ENCODE results near the gene GPR137. TPM values are rescaled to one million over a fixed set of nuclear protein-coding genes. Genes with fewer than 3 reads are reported as not detected.
A peak's percentile ranks its signal among the peaks of the same experiment; 100 is the strongest.

The GPR137 gene
- total RNA-seq, 1 donor from 2014 or later: 13.3 TPM

GRCh38 chr11:64249038-64249437 lies 36.6 kb upstream of the GPR137 start:
- no peak for DNase-seq

DNA sequence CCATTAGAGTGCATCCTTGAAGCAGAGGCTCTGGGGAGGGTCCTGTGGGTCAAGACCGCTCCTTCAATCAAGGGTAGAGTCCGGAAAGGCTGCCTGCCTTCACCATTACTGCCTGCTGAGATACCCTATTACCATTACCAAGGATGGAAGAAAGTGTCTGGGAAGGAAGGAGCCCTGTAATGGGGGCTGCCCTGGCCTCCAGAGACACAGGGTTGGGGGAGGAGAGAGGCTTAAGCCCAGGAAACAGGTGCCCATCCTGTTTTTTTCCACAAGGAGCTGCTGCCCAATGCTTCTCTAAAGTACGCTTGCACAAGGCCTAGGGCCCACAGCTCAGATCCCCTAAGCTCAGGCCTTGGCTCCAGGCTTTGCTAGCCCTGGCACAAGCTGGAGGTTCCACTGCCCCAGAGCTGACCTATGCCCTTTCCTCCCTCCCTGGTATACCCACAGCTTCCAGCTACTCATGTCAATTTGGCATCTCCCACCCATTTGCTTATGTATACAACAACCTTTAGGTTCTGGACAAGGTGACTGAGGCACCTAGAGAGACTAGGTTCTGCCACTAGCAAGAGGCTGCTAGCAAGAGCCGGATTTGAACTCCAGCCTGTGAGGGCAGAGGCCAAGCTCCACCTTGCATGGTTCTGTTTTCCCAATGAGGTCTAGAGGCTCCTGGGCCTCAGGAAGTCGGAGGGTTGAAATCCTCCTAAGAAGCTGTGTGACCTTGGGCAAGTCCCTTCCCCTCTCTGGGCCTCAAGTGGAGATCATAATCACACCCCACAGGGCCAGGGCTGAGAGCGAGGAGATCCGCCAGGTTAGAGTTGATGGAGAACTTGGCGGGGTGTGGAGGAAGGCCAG lies 35.9 kb upstream of the GPR137 start:
- DNase-seq: no peak

GRCh38 chr11:64250415-64251015 lies 35.1 kb upstream of the GPR137 start:
- DNase-seq: no peak

- DNase-seq: peak; percentile 62
Measured at GRCh38 chr11:64251016-64251752, 34.5 kb upstream of the GPR137 start, which contains the start of gene PLCB3. Gene PLCB3 (plus strand): TSS chr11:64251530. CDS start chr11:64251650, 120 bp downstream.

GRCh38 chr11:64251753-64252002 lies 34.0 kb upstream of the GPR137 start:
- DNase-seq: no peak

DNA sequence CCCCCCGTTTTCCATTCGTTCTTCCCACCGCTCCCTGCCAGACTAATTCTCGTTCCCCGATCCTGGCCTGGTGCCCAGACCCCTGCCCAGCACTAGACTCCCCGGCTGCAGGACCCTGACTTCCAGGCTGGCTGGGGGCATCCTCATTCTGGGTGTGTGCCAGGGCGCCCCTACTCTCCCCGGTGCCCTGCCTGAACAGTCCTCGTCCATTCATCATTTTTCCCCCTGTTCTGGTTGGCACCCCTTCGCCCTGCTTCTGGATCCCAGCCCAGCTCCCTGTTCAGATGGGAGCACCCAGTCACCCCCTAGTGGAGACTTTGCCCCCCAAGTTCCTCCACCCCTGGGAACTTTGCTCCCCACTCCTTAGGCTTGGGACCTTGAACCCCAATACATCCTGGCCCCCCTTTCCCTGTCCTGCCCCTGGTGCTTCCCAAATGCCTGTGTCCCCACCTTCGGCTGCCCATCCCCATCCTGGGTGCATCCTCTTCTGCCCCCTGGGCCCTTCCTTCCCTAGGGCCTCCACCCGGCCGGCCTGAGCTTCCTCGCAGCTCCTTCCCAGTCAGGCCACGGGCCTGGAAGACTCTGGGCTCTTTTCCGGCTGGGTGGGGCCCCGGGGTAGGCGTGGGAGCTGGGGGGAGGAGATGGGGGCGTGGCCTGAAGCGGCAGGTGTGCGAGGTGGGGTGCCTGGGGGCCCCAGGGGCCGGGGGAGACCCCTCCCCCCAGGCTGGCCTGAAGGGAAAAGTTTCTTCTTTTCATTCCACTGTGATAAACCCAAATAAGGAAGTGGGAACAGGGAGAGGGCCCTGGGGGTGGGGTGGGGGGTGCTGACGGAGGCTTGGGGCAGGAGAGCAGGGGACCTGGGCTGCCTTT lies 33.4 kb upstream of the GPR137 start:
- no peak for DNase-seq

- no peak for DNase-seq
Measured at GRCh38 chr11:64253043-64253442, 32.6 kb upstream of the GPR137 start.

DNA sequence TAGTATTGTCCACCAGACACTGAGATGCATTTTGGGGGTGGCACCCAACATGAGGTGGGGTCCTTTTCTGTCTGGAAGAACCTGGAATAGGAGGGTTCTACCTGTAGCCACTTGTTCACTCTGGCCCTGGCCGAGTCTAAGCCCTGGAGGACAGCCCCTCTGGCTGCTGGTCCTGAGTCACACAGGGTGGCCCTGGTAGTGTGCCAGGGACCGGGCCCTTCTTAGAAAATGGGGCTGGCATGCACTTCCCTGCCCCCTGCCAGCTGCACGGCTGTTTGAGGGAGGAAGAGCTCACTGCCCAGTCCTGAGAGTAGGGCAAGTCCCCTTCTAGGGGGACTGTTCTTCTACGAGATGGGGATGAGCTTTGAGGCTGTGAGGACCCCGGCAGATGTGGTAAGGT lies 32.2 kb upstream of the GPR137 start:
- DNase-seq: no peak

DNA sequence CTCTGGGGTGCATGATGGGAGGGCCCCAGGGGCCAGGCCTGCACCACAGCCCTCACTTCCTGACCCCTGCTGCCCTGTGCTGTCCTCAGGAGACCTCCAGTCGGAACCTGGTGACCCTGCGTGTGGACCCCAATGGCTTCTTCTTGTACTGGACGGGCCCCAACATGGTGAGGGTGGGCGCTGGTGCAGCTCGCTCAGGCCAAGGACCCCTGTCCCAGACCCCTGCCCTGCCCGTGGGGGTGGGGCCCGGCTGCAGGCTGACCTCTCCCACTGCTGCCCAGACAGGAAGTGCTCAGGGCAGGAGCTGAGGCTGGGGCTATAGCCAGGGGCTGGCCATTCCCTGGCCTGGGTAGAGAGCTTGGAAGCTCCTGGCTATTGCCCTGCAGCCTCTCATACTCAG lies 31.3 kb upstream of the GPR137 start:
- no peak for DNase-seq

GRCh38 chr11:64255135-64256128 lies 30.2 kb upstream of the GPR137 start:
- no peak for DNase-seq

- no peak for DNase-seq
Measured at GRCh38 chr11:64256300-64256699, 29.3 kb upstream of the GPR137 start.

GRCh38 chr11:64258356-64258755 lies 27.3 kb upstream of the GPR137 start:
- no peak for DNase-seq

- no peak for DNase-seq
Measured at GRCh38 chr11:64258946-64259532, 26.6 kb upstream of the GPR137 start.

DNA sequence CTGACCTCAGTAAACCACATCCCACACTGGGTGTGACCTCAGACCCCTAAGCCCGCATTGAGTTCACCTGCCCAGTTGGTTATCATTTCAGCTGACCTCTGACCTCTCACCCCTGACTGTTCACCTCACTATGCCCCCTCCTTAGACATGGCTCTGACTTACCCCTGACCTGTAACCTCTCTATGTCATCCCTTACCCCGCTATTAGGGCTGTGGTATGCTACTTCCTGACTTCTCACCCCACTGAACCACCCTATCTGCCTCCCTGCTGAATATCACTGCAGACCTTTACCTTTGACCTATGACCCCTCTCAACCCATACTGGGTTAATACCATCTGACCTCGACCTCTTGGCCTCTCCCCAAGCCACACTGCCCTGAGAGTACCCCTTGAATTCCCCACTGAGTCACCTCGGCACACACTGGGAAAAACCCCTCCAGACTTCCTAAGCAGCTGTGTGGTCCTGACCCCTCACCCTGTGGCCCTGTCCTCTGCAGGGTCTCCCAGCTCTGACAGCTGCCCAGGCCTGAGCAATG lies 26.0 kb upstream of the GPR137 start:
- DNase-seq: no peak

DNA sequence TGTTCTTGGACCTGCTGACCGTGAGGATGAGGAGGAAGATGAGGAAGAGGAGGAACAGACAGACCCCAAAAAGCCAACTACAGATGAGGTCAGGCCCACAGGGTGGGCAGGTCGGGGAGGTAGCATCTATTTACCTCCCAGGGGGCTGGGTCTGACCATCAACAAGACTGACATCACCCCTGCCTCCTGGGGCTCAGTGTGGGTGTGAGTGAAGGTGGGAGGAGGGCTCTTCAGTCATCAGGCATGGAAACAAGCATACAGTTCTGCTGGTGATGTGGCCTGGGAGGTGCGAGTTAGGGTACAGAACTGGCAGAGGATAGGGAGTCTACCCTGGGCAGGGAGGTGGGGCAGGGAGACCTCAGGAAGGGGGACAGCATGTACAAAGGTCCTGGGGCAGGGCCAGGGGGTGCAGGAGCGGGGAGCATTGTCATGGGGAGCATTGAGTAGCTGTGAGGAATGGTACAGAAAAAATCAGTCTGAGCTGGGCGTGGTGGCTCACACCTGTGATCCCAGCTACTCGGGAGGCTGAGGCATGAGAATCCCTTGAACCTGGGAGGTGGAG lies 25.4 kb upstream of the GPR137 start:
- DNase-seq: no peak

- DNase-seq: no peak
Measured at GRCh38 chr11:64261556-64262080, 24.0 kb upstream of the GPR137 start.

DNA sequence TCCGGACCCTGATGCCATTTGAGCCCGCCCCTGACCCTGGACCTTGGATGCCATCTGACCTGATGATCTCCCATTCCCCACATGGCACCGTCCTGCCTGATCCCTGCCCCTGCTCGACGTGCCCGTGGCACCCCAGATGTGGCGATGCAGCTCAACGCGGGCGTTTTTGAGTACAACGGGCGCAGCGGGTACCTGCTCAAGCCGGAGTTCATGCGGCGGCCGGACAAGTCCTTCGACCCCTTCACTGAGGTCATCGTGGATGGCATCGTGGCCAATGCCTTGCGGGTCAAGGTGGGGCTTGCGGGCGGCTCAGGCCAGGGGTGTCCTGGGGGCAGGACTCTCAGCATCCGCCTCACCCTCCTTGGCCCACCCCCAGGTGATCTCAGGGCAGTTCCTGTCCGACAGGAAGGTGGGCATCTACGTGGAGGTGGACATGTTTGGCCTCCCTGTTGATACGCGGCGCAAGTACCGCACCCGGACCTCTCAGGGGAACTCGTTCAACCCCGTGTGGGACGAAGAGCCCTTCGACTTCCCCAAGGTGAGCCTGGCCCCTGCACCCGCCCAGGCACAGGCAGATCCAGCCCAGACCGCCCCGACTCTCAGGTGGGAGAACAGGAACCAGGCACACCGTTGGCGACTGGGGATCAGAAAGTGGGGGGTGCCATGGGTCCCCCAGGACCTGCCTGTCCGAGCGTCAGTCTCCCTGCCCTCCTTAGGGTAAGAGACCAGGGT lies 23.2 kb upstream of the GPR137 start:
- no peak for DNase-seq

- DNase-seq: no peak
Measured at GRCh38 chr11:64263021-64263946, 22.4 kb upstream of the GPR137 start.

Data from tongue (tissue), 2 donors.